Middle frontal gyrus (tissue), 1 donor: Measurements from ENCODE around the gene TERT.
"Not testable (repeated sequence)": the region's sequence is repeated elsewhere in the genome, so short reads cannot be mapped to it uniquely, and the experiment has no call there.

ENCODE experiments used
- DNase-seq: peaks from one replicate; pipeline ENCODE4 v3.0.0-alpha.2; 2015; ENCODE audit warnings: low spot score; ENCODE audit errors: extremely low spot score

Gene TERT

GRCh38 chr5:1279443-1280151 is 15.3 kb downstream of the TERT start:
- DNase-seq: no peak

GRCh38 chr5:1278656-1279442 is 16.0 kb downstream of the TERT start:
- DNase-seq: no peak

GRCh38 chr5:1278216-1278615 is 16.7 kb downstream of the TERT start:
- DNase-seq: no peak

- no peak for DNase-seq
Measured at GRCh38 chr5:1277781-1278180, 17.1 kb downstream of the TERT start.

- DNase-seq: no peak
Measured at GRCh38 chr5:1277331-1277730, 17.5 kb downstream of the TERT start.

GRCh38 chr5:1276930-1277329 is 17.9 kb downstream of the TERT start:
- DNase-seq: no peak

- not testable (repeated sequence) for DNase-seq
Measured at GRCh38 chr5:1275397-1276391, 19.2 kb downstream of the TERT start.

- DNase-seq: no peak
Measured at GRCh38 chr5:1274471-1274870, 20.4 kb downstream of the TERT start.

- DNase-seq: no peak
Measured at GRCh38 chr5:1273745-1274144, 21.1 kb downstream of the TERT start.

GRCh38 chr5:1272201-1272600 is 22.7 kb downstream of the TERT start:
- DNase-seq: no peak

- no peak for DNase-seq
Measured at GRCh38 chr5:1270933-1271914, 23.6 kb downstream of the TERT start.

GRCh38 chr5:1270426-1270825 is 24.4 kb downstream of the TERT start:
- no peak for DNase-seq

- no peak for DNase-seq
Measured at GRCh38 chr5:1268666-1269065, 26.2 kb downstream of the TERT start.

GRCh38 chr5:1268056-1268455 is 26.8 kb downstream of the TERT start:
- no peak for DNase-seq

- not testable (repeated sequence) for DNase-seq
Measured at GRCh38 chr5:1267464-1267863, 27.4 kb downstream of the TERT start.

GRCh38 chr5:1266791-1267190 is 28.1 kb downstream of the TERT start:
- no peak for DNase-seq

GRCh38 chr5:1265461-1266455 is 29.1 kb downstream of the TERT start:
- DNase-seq: no peak

- DNase-seq: no peak
Measured at GRCh38 chr5:1265026-1265425, 29.8 kb downstream of the TERT start.

- no peak for DNase-seq
Measured at GRCh38 chr5:1264211-1264610, 30.7 kb downstream of the TERT start.
